GM06990 (cell line): ENCODE results near the gene NFATC2IP.

Source experiments
- DNase-seq: peaks from one replicate; pipeline ENCODE4 v3.0.0-alpha.2; 2011; ENCODE audit not compliant: insufficient read length; ENCODE audit errors: extremely low read depth
- H3K27me3 ChIP-seq: replicated peaks from 2 replicates; pipeline ENCODE4 v1.6.0; 2011; ENCODE audit warnings: low read length; ENCODE audit not compliant: control insufficient read depth, insufficient read depth
- H3K36me3 ChIP-seq: 2 replicates; pipeline ENCODE4 v1.5.1; 2011; ENCODE audit warnings: low read length; ENCODE audit not compliant: control insufficient read depth, insufficient read depth
- H3K4me3 ChIP-seq: replicated peaks from 2 replicates; pipeline ENCODE4 v1.5.1; 2011; ENCODE audit warnings: low read depth, mild to moderate bottlenecking, control low read depth, low read length
- TF ChIP-seq, protein P1 (sequence below): IDR thresholded peaks from 2 replicates; pipeline ENCODE4 v1.5.1; 2011; ENCODE audit warnings: low read length, control low read depth, mild to moderate bottlenecking, inconsistent platforms; ENCODE audit not compliant: insufficient read depth, poor library complexity, severe bottlenecking

The NFATC2IP gene

DNA sequence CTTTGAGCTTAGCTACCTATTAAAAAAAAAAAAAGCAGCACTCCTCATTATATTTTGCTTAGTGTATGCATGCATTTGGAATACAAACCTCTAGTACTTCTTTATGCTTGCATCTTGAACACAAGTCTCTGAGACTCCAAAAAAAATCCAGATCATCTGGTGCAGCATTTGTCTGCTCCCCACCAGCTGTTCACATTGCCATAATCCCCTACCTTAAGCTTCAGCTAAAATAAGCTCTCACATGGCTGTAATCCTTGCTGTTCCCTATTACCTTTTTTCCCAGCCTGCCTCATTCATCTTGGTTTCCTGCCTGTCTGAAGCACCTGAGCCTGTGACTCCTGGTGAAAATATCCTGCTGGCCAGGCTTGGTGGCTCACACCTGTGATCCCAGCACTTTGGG lies 7.5 kb upstream of the NFATC2IP start:
- TF ChIP-seq, protein P1, sequence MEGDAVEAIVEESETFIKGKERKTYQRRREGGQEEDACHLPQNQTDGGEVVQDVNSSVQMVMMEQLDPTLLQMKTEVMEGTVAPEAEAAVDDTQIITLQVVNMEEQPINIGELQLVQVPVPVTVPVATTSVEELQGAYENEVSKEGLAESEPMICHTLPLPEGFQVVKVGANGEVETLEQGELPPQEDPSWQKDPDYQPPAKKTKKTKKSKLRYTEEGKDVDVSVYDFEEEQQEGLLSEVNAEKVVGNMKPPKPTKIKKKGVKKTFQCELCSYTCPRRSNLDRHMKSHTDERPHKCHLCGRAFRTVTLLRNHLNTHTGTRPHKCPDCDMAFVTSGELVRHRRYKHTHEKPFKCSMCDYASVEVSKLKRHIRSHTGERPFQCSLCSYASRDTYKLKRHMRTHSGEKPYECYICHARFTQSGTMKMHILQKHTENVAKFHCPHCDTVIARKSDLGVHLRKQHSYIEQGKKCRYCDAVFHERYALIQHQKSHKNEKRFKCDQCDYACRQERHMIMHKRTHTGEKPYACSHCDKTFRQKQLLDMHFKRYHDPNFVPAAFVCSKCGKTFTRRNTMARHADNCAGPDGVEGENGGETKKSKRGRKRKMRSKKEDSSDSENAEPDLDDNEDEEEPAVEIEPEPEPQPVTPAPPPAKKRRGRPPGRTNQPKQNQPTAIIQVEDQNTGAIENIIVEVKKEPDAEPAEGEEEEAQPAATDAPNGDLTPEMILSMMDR = no peak
- no peak for DNase-seq
- Histone ChIP-seq H3K36me3 (peaks cover 10% of the 10 kb centered on the region), H3K27me3 (no peaks in the 10 kb centered on the region), H3K4me3 (no peak overlapping the region)

DNA sequence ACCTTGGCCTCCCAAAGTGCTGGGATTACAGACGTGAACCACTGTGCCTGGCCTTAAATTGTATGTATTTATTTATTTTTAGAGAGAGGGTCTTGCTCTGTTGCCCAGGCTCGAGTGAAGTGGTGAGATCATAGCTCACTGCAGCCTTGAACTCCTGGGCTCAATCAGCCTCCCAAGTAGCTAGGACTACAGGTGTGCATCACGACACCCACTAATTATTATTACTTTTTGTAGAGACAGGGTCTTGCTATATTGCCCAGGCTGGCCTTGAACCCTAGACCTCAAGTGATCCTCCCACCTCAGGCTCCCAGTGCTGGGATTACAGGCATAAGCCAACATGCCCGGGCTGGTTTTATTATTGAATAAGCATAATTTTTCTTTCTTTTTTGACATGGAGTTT lies 4.1 kb upstream of the NFATC2IP start:
- H3K36me3 ChIP-seq = no peaks in the 10 kb centered on the region

DNA sequence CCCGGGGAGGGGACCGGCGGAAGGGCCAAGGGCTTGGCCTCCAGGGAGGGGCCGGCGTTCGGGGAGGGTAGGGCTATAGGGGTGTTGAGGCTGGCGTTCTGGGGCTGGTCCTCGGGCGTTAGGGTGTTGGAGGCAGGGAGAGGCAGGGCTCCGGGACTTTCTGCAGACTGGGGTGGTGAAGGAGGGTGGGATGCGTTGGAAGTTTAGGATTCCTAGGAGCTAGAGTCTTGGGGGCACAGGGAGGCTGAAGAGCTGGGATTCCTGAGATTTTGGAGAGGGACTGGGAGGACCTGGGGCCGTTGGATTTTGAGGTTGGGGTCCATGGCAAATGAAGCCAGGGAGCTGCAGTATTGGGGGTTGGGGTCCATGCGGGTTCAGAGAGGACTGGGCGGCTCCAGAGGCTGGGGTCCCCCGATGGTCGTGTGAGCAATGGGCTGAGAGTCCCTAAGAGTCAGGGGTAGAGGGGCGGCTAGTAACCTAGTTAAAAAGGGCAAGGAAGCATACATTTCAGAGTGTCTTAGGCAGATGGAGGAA lies 740 bp downstream of the NFATC2IP start:
- DNase-seq = no peak
- H3K4me3 ChIP-seq = peak overlapping the region; percentile 87
- TF ChIP-seq, protein P1 = no peak
- H3K36me3 ChIP-seq = peaks cover 22% of the 10 kb centered on the region
- no peaks in the 10 kb centered on the region for H3K27me3 ChIP-seq

More for the DNA sequence above, 4.1 kb upstream of the NFATC2IP start:
- no peak overlapping the region for H3K4me3 ChIP-seq
- no peaks in the 10 kb centered on the region for H3K27me3 ChIP-seq
- TF ChIP-seq, protein P1 = no peak
- no peak for DNase-seq

DNA sequence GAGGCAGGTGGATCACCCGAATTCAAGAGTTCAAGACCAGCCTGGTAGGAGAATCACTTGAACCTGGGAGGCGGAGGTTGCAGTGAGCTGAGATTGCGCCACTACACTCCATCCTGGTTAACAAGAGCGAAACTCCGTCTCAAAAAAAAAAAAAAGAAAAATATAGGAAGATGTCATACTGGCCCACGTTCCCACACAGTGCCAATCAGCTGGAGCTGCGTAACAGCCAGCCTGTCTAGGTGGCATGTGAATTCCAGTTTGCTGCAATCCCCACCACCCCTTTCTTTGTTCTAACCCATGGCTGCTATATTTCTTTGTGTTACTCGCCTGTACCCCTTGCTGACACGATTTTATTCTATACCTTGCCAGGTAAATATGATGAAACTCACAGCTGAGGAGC lies 7.5 kb downstream of the NFATC2IP start:
- TF ChIP-seq, protein P1 = no peak
- DNase-seq = no peak
- Histone ChIP-seq H3K4me3 (no peak overlapping the region), H3K27me3 (no peaks in the 10 kb centered on the region), H3K36me3 (peaks cover 43% of the 10 kb centered on the region)

DNA sequence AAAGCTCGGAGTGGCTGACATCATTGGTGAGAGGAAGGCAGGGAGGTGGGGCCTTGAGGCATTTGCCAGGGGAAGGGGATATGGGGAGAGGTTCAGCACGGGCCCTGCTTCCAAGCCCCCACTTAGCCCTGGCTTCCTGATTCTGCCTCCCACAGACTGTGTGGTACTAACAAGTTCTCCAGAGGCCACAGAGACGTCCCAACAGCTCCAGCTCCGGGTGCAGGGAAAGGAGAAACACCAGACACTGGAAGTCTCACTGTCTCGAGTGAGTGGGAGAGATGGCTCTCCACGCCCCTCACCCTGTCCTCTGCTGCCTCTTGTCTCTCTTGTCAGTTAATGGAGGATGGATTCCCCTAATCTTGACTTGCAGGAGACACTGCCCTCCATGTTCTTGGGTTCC lies 8.1 kb downstream of the NFATC2IP start:
- TF ChIP-seq, protein P1 = no peak
- Histone ChIP-seq H3K27me3 (no peaks in the 10 kb centered on the region), H3K36me3 (peaks cover 45% of the 10 kb centered on the region), H3K4me3 (no peak overlapping the region)
- DNase-seq = no peak

DNA sequence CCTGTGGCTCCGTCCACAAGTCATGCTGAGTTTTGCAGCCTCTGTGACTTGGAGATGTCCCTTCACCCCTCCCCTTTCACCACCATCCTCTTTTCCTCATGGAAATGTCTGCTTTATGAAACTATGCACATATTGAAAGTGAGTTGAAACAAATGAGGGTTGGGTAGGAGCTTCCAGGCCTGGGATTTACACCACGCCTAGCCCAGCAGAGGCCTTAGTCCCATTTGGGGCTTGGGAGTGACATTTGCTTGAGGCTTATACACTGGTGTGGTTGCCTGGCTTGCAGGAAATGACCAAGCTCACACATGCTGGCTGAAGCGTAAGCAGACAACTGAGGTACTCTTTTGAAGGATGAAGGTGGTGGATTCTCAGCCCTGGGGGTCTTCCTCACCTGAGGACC lies 13.3 kb downstream of the NFATC2IP start:
- Histone ChIP-seq H3K27me3 (no peaks in the 10 kb centered on the region), H3K36me3 (peaks cover 13% of the 10 kb centered on the region), H3K4me3 (no peak overlapping the region)
- DNase-seq = no peak
- TF ChIP-seq, protein P1 = no peak
